ENCODE measurements around the gene TMEM60. TPM values are rescaled to one million over a fixed set of nuclear protein-coding genes. Genes with fewer than 3 reads are reported as not detected.

TMEM60 gene
- total RNA-seq, 1 donor from 2014 or later, result 8.2 TPM

DNA sequence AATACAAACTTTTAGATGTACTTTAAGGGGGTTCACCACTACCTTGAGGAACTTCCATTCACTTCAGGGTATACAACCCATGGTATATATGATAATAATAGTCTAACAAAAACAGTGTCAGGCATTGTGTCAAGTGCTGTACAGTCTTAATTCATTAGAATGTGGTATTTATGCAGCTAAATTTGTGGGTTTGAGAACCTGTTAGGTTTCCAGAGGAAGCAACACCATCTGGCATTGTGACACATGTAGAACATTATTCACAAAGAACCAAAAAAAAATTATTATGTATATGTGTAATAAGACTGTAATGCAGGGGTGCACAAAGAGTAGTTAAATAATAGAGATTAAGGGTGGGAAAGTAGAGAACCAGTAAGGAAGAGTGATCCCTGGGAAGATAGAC lies 26.3 kb downstream of the TMEM60 start:
- no peak for DNase-seq (ENCODE audit: low read depth in 2 of 2)

DNA sequence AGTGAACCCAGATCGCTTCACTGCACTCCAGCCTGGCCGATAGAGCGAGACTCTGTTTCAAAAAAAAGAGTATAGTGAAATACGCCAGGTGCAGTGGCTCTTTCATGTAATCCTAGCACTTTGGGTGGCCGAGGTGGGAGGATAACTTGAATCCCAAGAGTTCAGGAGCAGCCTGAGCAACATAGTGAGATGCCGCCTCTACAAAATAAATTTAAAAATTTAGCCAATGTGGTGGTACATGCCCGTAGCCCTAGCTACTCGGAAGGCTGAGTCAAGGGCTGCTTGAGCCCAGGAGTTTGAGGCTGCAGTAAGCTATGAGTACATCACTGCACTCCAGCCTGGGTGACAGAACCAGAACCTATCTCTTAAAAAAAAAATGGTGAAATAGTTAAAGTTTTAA lies 27.9 kb downstream of the TMEM60 start:
- no peak for DNase-seq (ENCODE audit: low read depth in 2 of 2)

GRCh38 chr7:77766801-77767605 lies 31.2 kb downstream of the TMEM60 start:
- DNase-seq (ENCODE audit: low read depth in 2 of 2), result no peak

DNA sequence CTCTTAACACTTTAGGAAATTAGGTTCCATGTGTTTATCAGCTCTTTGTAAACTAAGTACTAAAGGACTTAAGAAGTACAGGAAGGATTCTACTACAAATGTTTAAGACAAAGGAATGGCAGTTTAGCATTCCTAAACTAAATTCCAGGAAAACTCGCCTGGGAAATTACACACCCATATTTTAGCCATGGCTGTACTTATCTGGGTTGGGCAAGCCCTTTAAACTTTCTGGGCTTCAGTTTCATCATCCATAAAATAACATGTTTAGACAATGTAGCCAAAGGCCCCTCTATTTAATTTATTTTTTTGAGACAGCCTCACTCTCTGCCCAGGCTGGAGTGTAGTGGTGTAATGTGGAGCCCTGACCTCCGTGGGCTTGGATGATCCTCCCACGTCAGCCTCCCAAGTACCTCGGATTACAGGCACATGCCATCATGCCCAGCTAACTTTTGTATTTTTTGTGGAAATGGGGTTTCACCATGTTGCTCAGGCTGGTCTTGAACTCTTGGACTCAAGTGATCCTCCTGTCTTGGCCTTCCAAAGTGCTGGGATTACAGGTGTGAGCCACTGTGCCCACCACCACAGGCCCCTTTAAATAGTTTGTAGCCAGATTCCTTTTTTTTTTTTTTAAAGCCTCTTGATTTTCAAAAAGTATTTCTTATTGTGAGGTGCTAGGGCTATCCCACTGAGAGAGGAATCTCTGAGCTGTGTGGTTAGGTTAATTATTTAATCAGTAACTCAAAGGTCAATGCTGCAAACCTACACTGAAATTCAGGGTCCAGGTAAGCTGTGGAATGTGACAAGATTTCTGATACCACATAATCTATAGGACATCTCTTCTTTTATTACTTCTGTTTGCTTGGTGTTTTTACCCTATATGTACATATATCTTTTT lies 32.1 kb downstream of the TMEM60 start:
- no peak for DNase-seq (ENCODE audit: low read depth in 2 of 2)

DNA sequence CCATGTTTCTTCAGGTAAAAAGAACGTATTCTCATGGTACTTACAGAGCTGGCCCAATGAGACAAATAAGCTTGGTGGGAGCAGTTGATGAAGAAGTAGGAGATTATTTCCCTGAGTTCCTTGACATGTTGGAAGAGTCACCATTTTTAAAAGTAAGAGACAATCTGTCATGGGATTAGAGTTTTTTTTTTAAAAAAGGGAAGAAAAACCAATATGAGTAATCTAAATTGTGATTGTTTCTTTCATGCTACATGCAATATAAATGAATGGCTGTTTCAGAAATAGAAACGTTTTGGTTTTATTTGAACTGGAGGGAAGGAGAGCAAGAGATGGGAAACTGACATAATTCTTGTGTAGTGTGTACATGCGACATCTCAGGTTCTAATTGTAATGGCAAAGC lies 32.8 kb downstream of the TMEM60 start:
- no peak for DNase-seq (ENCODE audit: low read depth in 2 of 2)

DNA sequence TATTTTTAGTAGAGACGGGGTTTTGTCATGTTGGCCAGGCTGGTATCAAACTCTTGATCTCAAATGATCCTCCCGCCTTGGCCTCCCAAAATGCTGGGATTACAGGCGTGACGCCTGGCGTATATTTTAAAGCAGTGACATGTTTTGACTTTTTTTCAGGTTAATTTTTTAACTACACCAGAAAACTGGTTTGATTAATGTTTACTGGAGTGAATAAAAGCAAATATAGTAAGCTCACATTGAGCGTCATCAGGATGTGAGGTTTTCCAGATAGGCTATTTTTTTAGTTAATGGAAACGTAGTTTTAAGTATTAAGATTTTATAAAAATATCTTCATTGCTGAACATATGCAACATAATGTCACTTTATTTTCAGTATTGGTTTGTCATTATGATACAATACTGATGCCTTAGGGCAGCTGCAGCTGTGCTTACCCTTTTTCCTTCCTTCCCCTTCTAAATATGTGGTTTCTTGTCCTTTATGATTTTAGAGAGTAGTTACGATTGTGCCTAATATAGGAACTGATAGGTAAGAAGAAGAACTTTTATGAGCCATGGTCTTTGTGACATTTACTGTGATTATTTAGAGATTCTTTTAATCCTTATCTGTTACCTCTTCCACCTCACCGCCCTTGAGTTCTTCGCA lies 37.3 kb downstream of the TMEM60 start:
- no peak for DNase-seq (ENCODE audit: low read depth in 2 of 2)

DNA sequence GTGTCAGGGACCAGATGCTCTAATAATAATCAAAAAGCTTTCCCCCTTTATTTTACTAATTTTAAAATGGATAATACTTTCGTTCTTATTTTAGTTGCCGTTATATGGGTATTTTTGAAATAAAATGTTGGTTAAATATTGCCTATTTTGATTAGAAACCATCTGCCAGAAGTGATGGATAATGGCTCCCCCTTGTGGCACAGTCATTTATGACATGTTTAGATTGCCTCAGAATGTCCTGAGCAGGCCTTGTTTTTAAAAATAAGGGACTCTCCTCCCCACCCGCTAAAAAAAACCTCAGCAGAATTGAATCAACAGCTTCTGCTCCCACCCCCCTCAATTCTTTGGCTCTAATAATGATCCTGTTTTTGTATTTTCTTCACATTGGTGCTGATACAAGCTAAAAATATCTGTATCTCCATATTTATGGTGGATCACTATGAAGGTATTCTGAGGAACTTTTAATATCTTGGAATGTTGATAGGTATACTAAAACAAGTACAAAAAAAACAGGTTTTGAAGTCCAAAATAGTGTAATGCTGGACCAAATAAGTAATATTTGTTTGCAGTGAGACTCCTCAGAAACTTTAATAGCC lies 38.8 kb downstream of the TMEM60 start:
- DNase-seq (ENCODE audit: low read depth in 2 of 2), result peak; percentile 62 to 77

GRCh38 chr7:77757589-77757988 lies 40.6 kb downstream of the TMEM60 start:
- no peak for DNase-seq (ENCODE audit: low read depth in 2 of 2)

- DNase-seq (ENCODE audit: low read depth in 2 of 2), result no peak
Observed at GRCh38 chr7:77753173-77753572, 45.1 kb downstream of the TMEM60 start.

DNA sequence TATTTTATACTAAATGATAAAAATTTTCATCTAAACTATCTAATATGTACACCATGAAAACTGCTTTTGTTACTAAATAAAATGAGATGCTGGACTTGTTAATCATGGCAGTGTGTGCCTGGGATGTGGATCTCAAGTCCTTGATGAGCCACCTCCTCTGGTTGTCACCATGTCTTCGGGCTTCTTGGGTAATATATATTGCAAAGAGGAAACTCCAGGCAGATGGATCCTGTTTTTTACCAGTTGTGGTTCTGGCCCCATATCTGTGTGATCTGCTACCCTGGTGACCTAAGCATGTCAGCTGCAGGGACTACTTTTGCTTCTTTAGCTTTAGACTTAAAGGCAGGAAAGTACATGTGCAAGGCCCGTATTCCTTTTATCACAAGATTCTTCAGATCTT lies 46.2 kb downstream of the TMEM60 start:
- peak in 1 of 2 donors; percentile 66 for DNase-seq (ENCODE audit: low read depth in 2 of 2)

- peak in 1 of 2 donors; percentile 27 for DNase-seq (ENCODE audit: low read depth in 2 of 2)
Observed at GRCh38 chr7:77747718-77748117, 50.5 kb downstream of the TMEM60 start.

GRCh38 chr7:77747178-77747577 lies 51.1 kb downstream of the TMEM60 start:
- DNase-seq (ENCODE audit: low read depth in 2 of 2), result no peak

DNA sequence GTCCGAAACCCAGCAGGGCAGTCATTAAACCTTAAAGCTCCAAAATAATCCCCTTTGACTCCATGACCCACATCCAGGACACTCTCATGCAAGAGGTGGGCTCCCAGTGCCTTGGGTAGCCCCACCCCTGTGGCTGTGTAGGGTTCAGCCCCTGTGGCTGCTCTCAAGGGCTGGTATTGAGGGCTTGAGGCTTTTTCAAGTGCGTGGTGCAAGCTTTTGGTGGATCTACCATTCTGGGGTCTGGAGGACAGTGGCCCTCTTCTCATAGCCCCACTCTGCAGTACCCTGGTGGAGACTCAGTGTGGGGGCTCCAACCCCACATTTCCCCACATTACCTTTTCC lies 51.4 kb downstream of the TMEM60 start:
- no peak for DNase-seq (ENCODE audit: low read depth in 2 of 2)

- DNase-seq (ENCODE audit: low read depth in 2 of 2), result no peak
Observed at GRCh38 chr7:77746164-77746823, 51.9 kb downstream of the TMEM60 start.

DNA sequence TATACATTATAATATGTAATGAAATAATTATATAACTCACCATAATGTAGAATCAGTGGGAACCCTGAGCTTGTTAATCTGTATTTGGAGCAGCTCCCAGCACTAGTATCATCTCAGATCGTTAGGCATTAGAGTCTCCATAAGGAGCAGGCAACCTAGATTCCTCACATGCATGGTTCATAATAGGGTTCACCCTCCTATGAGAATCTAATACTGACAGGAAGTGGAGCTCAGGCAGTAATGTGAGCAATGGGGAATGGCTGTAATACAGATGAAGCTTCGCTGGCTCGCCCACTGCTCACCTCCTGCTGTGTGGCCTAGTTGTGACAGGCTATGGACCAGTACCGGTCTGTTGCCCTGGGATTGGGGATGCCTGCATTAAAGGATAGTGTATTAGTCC lies 52.5 kb downstream of the TMEM60 start:
- no peak for DNase-seq (ENCODE audit: low read depth in 2 of 2)

Other genes with a start within 250 kb of the TMEM60 start
- gene RSBN1L, start 102.0 kb downstream of the TMEM60 start, total RNA-seq, result 10.4 and 11.6 TPM in 2 replicates
- 10.5 and 15.7 TPM in 2 replicates for gene PHTF2, start 339 bp upstream of the TMEM60 start, total RNA-seq

Data from dermis microvascular lymphatic vessel endothelial cell (primary cell).